Ectodermal cell (in vitro differentiated cells): ENCODE results near the gene CCL27.

Source experiments
- H3K27ac ChIP-seq: 2 replicates; pipeline ENCODE4 v1.7.0; 2013; ENCODE audit warnings: mild to moderate bottlenecking, low read depth, low read length; ENCODE audit not compliant: insufficient read depth, poor library complexity, severe bottlenecking
- H3K27me3 ChIP-seq: 2 replicates; pipeline ENCODE4 v1.7.0; 2013; ENCODE audit warnings: mild to moderate bottlenecking, low read length; ENCODE audit not compliant: insufficient read depth, control insufficient read depth, poor library complexity, severe bottlenecking
- H3K36me3 ChIP-seq: one replicate; pipeline ENCODE4 v1.7.0; 2013; ENCODE audit warnings: low read length; ENCODE audit not compliant: control insufficient read depth, insufficient read depth
- H3K4me1 ChIP-seq: one replicate; pipeline ENCODE4 v1.7.0; 2013; ENCODE audit warnings: low read length; ENCODE audit not compliant: control insufficient read depth, insufficient read depth
- H3K4me3 ChIP-seq: 2 replicates; pipeline ENCODE4 v1.7.0; 2013; ENCODE audit warnings: low read depth, low read length, control low read depth; ENCODE audit not compliant: insufficient read depth
- H3K9me3 ChIP-seq: 2 replicates; pipeline ENCODE4 v1.7.0; 2013; ENCODE audit warnings: mild to moderate bottlenecking, low read length, moderate library complexity; ENCODE audit not compliant: control insufficient read depth
- WGBS, 2 experiments: methylation state at CpG; one replicate each; pipeline ENCODE4 v1.1.7; 2013; ENCODE audit warnings: missing lambda C conversion rate in 2 of 2; 5-methylcytosine and 5-hydroxymethylcytosine counted together

The CCL27 gene

GRCh38 chr9:34636791-34637355 lies 25.6 kb downstream of the CCL27 start:
- 26 to 30% methylated on average over 23 of the region's 23 CpGs for WGBS, 2 experiments
- no peaks in the 10 kb centered on the region for H3K36me3 ChIP-seq
- no peak overlapping the region for H3K27ac ChIP-seq
- peaks cover 7% of the 10 kb centered on the region for H3K27me3 ChIP-seq
- H3K4me1 ChIP-seq: peaks cover 11% of the 10 kb centered on the region
- H3K4me3 ChIP-seq: peak overlapping the region; percentile 66
- H3K9me3 ChIP-seq: no peaks in the 10 kb centered on the region

- Histone ChIP-seq H3K36me3 (no peaks in the 10 kb centered on the region), H3K27ac (no peak overlapping the region), H3K4me3 (no peak overlapping the region), H3K27me3 (peaks cover 20% of the 10 kb centered on the region), H3K4me1 (peaks cover 11% of the 10 kb centered on the region), H3K9me3 (no peaks in the 10 kb centered on the region)
- 96 to 97% methylated on average over 14 of the region's 14 CpGs for WGBS, 2 experiments
Measured at GRCh38 chr9:34635556-34635955, 26.9 kb downstream of the CCL27 start.

- Histone ChIP-seq H3K27ac (no peak overlapping the region), H3K27me3 (peaks cover 28% of the 10 kb centered on the region), H3K4me1 (peaks cover 11% of the 10 kb centered on the region), H3K9me3 (no peaks in the 10 kb centered on the region), H3K4me3 (no peak overlapping the region), H3K36me3 (no peaks in the 10 kb centered on the region)
- WGBS, 2 experiments: 61 to 85% methylated on average over 2 to 3 of the region's 3 CpGs
Measured at GRCh38 chr9:34634551-34635248, 27.8 kb downstream of the CCL27 start.

GRCh38 chr9:34633851-34634550 lies 28.5 kb downstream of the CCL27 start:
- Histone ChIP-seq H3K36me3 (no peaks in the 10 kb centered on the region), H3K27me3 (peaks cover 35% of the 10 kb centered on the region), H3K4me3 (no peak overlapping the region), H3K9me3 (no peaks in the 10 kb centered on the region), H3K27ac (no peak overlapping the region), H3K4me1 (peaks cover 11% of the 10 kb centered on the region)
- 40 to 45% methylated on average over 3 of the region's 3 CpGs for WGBS, 2 experiments

GRCh38 chr9:34633166-34633565 lies 29.3 kb downstream of the CCL27 start:
- Histone ChIP-seq H3K9me3 (no peaks in the 10 kb centered on the region), H3K27me3 (peaks cover 40% of the 10 kb centered on the region), H3K36me3 (no peaks in the 10 kb centered on the region), H3K4me3 (no peak overlapping the region), H3K4me1 (peaks cover 11% of the 10 kb centered on the region), H3K27ac (no peak overlapping the region)
- WGBS, 2 experiments: 59 to 70% methylated on average over 5 of the region's 5 CpGs

GRCh38 chr9:34630402-34631154 lies 31.9 kb downstream of the CCL27 start:
- peaks cover 16% of the 10 kb centered on the region for H3K4me1 ChIP-seq
- H3K9me3 ChIP-seq: no peaks in the 10 kb centered on the region
- no peak overlapping the region for H3K27ac ChIP-seq
- H3K4me3 ChIP-seq: no peak overlapping the region
- no peaks in the 10 kb centered on the region for H3K36me3 ChIP-seq
- H3K27me3 ChIP-seq: peaks cover 62% of the 10 kb centered on the region
- WGBS, 2 experiments: 36 to 44% methylated on average over 5 of the region's 5 CpGs

- no peaks in the 10 kb centered on the region for H3K9me3 ChIP-seq
- H3K4me3 ChIP-seq: no peak overlapping the region
- WGBS, 2 experiments: 42 to 44% methylated on average over 5 of the region's 5 CpGs
- H3K27ac ChIP-seq: no peak overlapping the region
- H3K27me3 ChIP-seq: peaks cover 72% of the 10 kb centered on the region
- H3K36me3 ChIP-seq: no peaks in the 10 kb centered on the region
- peaks cover 23% of the 10 kb centered on the region for H3K4me1 ChIP-seq
Measured at GRCh38 chr9:34629491-34629808, 33.0 kb downstream of the CCL27 start.

- 2 to 3% methylated on average over 69 of the region's 69 CpGs for WGBS, 2 experiments
- H3K4me1 ChIP-seq: peaks cover 25% of the 10 kb centered on the region
Measured at GRCh38 chr9:34628656-34629490, 33.6 kb downstream of the CCL27 start, which contains the start of gene ARID3C. ARID3C (minus strand) TSS chr9:34629066; CDS start chr9:34628014, 1,052 bp downstream.

GRCh38 chr9:34627716-34628655 lies 34.5 kb downstream of the CCL27 start:
- H3K36me3 ChIP-seq: no peaks in the 10 kb centered on the region
- H3K4me3 ChIP-seq: peak overlapping the region; percentile 18
- H3K4me1 ChIP-seq: peaks cover 22% of the 10 kb centered on the region
- H3K27me3 ChIP-seq: peaks cover 86% of the 10 kb centered on the region
- H3K27ac ChIP-seq: no peak overlapping the region
- H3K9me3 ChIP-seq: no peaks in the 10 kb centered on the region
- WGBS, 2 experiments: 62 to 65% methylated on average over 20 of the region's 20 CpGs

More at GRCh38 chr9:34628656-34629490, 33.6 kb downstream of the CCL27 start, which contains the start of gene ARID3C:
- no peaks in the 10 kb centered on the region for H3K9me3 ChIP-seq
- H3K27ac ChIP-seq: no peak within 1 kb of the TSS
- H3K36me3 ChIP-seq: no peaks in the 10 kb centered on the region
- peaks cover 78% of the 10 kb centered on the region for H3K27me3 ChIP-seq
- peak within 1 kb of the TSS; percentile 18 for H3K4me3 ChIP-seq
